ENCODE results near the gene KSR2.
"Not testable (repeated sequence)": the region's sequence is repeated elsewhere in the genome, so short reads cannot be mapped to it uniquely, and the experiment has no call there.

The KSR2 gene

DNA sequence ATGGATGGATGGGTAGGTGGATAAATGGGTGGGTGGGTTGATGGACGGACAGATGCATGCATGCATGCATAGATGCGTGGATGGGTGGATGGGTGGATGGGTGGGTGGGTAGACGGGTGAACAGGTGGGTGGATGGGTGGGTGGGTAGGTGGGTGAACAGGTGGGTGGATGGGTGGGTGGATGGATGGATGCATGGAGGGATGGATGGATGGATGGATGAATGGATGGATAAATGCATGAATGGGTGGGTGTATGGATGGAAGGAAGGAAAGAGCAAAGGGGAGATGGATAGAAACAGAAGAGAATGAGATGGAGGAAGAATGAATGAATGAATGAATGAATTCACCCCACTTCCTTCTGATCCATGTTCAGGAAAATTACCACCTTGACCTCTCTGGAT is 143.0 kb downstream of the KSR2 start:
- no peak overlapping the region for H3K27ac ChIP-seq (ENCODE audit: low read depth, low read length, severe bottlenecking)
- no peak overlapping the region for H3K4me3 ChIP-seq (ENCODE audit: extremely low read depth, insufficient read depth, low read length, poor library complexity, severe bottlenecking)
- no peaks in the 10 kb centered on the region for H3K36me3 ChIP-seq (ENCODE audit: control insufficient read depth, insufficient read depth, low read length)
- WGBS, 2 experiments (ENCODE audit: insufficient coverage in 2 of 2) = 94% methylated on average over 3 of the region's 3 CpGs; no CpG with 5 or more reads in 1 of the 2 experiments
- no peaks in the 10 kb centered on the region for H3K4me1 ChIP-seq (ENCODE audit: control insufficient read depth, insufficient read depth, low read length, poor library complexity, severe bottlenecking)
- peaks cover 12% of the 10 kb centered on the region for H3K9me3 ChIP-seq (ENCODE audit: control insufficient read depth, low read length)

DNA sequence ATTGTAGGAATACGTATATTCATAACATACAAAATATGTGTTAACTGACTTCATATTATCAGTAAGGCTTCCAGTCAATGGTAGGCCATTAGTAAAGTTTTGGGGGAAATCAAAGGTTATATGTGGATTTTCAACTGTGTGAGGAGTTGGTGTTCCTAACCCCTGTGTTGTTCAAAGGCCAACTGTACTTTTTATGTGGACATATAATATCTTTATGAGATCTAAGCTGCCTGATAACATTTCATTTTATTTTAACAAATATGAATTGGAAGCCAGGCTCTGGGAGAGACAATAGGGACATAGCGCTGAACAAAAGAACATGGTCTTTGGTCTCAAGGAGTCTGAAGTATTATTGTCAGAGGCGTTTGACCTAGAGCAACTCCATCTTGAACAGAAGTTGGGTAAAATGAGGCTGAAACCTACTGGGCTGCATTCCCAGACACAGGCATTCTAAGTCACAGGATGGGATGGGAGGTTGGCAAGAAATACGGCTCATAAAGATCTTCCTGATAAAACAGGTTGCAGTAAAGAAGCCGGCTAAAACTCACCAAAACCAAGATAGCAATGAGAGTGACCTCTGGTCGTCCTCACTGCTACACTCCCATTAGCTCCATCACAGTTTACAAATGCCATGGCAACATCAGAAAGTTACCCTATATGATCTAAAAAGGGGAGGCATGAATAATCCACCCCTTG is 147.2 kb downstream of the KSR2 start:
- H3K4me1 ChIP-seq (ENCODE audit: control insufficient read depth, insufficient read depth, low read length, poor library complexity, severe bottlenecking) = no peaks in the 10 kb centered on the region
- no peak overlapping the region for H3K27ac ChIP-seq (ENCODE audit: low read depth, low read length, severe bottlenecking)
- no peak overlapping the region for H3K4me3 ChIP-seq (ENCODE audit: extremely low read depth, insufficient read depth, low read length, poor library complexity, severe bottlenecking)
- WGBS, 2 experiments (ENCODE audit: insufficient coverage in 2 of 2) = 89 to 90% methylated on average over 3 of the region's 6 CpGs
- H3K36me3 ChIP-seq (ENCODE audit: control insufficient read depth, insufficient read depth, low read length) = no peaks in the 10 kb centered on the region
- no peaks in the 10 kb centered on the region for H3K9me3 ChIP-seq (ENCODE audit: control insufficient read depth, low read length)

DNA sequence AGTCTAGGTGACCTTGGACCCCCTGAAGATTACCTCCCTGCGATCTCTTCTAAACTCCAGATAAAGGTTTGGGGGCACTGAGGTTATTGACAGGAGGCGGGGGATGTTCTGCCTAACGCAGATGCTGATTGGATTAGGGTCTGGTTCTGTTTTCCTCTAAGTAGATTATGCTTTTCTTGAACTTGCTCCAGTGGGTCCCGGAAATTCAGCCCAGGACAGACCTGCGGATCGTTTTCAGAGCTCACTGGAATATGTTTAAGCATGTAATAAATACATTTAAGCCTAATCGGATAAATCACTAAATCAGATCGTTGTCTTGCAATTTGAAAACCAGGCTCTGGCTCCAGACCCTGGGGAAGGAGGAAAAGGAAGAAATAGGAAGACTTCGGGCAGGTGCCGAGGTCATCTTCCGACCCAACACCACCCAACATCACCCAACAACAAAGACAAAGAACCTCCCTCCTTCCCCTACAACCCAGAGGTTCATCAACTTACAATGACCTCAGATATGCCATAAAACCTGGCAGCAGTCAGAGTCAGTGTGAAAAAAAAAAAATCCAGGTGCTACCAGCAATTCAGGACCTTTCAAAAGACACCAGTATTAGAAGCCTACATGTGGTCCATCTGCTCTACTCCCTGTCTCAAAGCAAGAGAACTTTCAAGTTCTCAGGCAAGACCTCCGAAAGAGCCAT is 148.4 kb downstream of the KSR2 start:
- H3K9me3 ChIP-seq (ENCODE audit: control insufficient read depth, low read length) = no peaks in the 10 kb centered on the region
- no peaks in the 10 kb centered on the region for H3K36me3 ChIP-seq (ENCODE audit: control insufficient read depth, insufficient read depth, low read length)
- WGBS, 2 experiments (ENCODE audit: insufficient coverage in 2 of 2) = 92 to 100% methylated on average over 2 of the region's 12 CpGs
- H3K4me3 ChIP-seq (ENCODE audit: extremely low read depth, insufficient read depth, low read length, poor library complexity, severe bottlenecking) = no peak overlapping the region
- H3K27ac ChIP-seq (ENCODE audit: low read depth, low read length, severe bottlenecking) = no peak overlapping the region
- no peaks in the 10 kb centered on the region for H3K4me1 ChIP-seq (ENCODE audit: control insufficient read depth, insufficient read depth, low read length, poor library complexity, severe bottlenecking)

GRCh38 chr12:117819160-117819559 is 149.6 kb downstream of the KSR2 start:
- 66 to 100% methylated on average over 1 to 3 of the region's 4 CpGs for WGBS, 2 experiments (ENCODE audit: insufficient coverage in 2 of 2)
- no peaks in the 10 kb centered on the region for H3K4me1 ChIP-seq (ENCODE audit: control insufficient read depth, insufficient read depth, low read length, poor library complexity, severe bottlenecking)
- no peaks in the 10 kb centered on the region for H3K9me3 ChIP-seq (ENCODE audit: control insufficient read depth, low read length)
- H3K4me3 ChIP-seq (ENCODE audit: extremely low read depth, insufficient read depth, low read length, poor library complexity, severe bottlenecking) = no peak overlapping the region
- H3K27ac ChIP-seq (ENCODE audit: low read depth, low read length, severe bottlenecking) = no peak overlapping the region
- H3K36me3 ChIP-seq (ENCODE audit: control insufficient read depth, insufficient read depth, low read length) = no peaks in the 10 kb centered on the region

DNA sequence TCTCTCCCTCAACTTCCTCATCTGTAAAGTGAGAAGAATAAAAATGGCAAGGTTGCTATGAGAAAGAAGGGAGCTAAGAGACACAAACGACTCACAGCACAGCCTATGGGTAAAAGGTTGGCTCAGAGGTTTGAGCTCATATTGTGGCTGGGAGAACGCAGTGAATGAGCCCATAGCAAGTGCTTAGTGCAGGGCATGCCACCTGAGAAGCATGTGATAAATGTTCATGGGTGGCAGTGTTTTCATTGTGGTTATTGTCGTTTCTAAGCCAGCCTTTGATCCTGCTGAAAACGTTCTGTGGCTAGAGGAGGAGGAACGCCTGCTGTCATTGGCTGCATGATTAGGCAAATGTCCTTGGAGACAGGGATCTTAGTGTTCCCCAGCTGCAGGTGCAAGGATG is 150.4 kb downstream of the KSR2 start:
- 55 to 63% methylated on average over 3 to 5 of the region's 5 CpGs for WGBS, 2 experiments (ENCODE audit: insufficient coverage in 2 of 2)

GRCh38 chr12:117809509-117809908 is 159.3 kb downstream of the KSR2 start:
- WGBS, 2 experiments (ENCODE audit: insufficient coverage in 2 of 2) = no CpG with 5 or more reads among the region's 3 CpGs
- Histone ChIP-seq H3K4me3 (ENCODE audit: extremely low read depth, insufficient read depth, low read length, poor library complexity, severe bottlenecking) (no peak overlapping the region), H3K9me3 (ENCODE audit: control insufficient read depth, low read length) (no peaks in the 10 kb centered on the region), H3K27ac (ENCODE audit: low read depth, low read length, severe bottlenecking) (no peak overlapping the region), H3K36me3 (ENCODE audit: control insufficient read depth, insufficient read depth, low read length) (no peaks in the 10 kb centered on the region), H3K4me1 (ENCODE audit: control insufficient read depth, insufficient read depth, low read length, poor library complexity, severe bottlenecking) (no peaks in the 10 kb centered on the region)

More for the DNA sequence above, 150.4 kb downstream of the KSR2 start:
- Histone ChIP-seq H3K4me1 (ENCODE audit: control insufficient read depth, insufficient read depth, low read length, poor library complexity, severe bottlenecking) (no peaks in the 10 kb centered on the region), H3K9me3 (ENCODE audit: control insufficient read depth, low read length) (no peaks in the 10 kb centered on the region), H3K4me3 (ENCODE audit: extremely low read depth, insufficient read depth, low read length, poor library complexity, severe bottlenecking) (no peak overlapping the region), H3K27ac (ENCODE audit: low read depth, low read length, severe bottlenecking) (no peak overlapping the region), H3K36me3 (ENCODE audit: control insufficient read depth, insufficient read depth, low read length) (no peaks in the 10 kb centered on the region)

DNA sequence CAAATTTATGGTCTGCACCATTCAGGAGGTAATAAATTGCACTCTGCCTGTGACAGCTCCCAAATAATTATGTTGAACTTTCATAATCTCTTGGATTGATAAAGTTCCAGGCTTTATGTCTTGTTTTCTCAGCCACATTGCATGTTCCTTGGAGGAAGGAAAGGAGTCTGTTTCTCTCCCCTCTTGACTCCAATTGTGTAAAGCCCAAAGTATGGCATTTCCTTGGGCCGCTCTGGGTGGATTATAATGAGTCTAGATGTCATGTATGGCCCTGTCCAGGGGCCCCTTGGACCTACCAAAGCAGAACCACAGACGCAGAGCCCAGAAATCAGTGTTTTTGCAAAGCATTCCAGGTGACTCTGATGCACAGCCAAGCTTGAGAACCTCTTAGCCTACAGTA is 160.8 kb downstream of the KSR2 start:
- Histone ChIP-seq H3K4me1 (ENCODE audit: control insufficient read depth, insufficient read depth, low read length, poor library complexity, severe bottlenecking) (no peaks in the 10 kb centered on the region), H3K27ac (ENCODE audit: low read depth, low read length, severe bottlenecking) (no peak overlapping the region), H3K9me3 (ENCODE audit: control insufficient read depth, low read length) (no peaks in the 10 kb centered on the region), H3K4me3 (ENCODE audit: extremely low read depth, insufficient read depth, low read length, poor library complexity, severe bottlenecking) (no peak overlapping the region), H3K36me3 (ENCODE audit: control insufficient read depth, insufficient read depth, low read length) (no peaks in the 10 kb centered on the region)
- WGBS, 2 experiments (ENCODE audit: insufficient coverage in 2 of 2) = 50 to 100% methylated on average over 1 to 2 of the region's 2 CpGs

DNA sequence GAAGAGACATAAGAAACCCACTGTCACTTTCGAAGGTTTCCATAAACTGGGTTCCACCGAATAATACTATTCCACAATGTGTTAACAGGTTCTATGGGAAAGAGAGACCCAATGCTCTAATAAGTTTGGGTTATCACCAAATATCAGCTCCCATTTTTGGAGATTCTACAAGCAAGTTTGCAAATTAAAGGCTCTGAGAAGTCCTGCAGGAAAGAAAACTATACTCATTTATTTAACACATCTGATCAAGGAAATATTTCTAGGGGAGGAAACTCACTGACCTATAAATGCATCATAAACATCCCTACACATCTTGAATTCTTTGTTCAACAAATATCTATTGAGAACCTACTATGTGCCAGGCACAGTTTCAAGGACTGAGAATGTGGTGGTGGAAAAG is 161.4 kb downstream of the KSR2 start:
- H3K27ac ChIP-seq (ENCODE audit: low read depth, low read length, severe bottlenecking) = no peak overlapping the region
- WGBS, 2 experiments (ENCODE audit: insufficient coverage in 2 of 2) = no CpG with 5 or more reads among the region's 2 CpGs

GRCh38 chr12:117805865-117806264 is 162.9 kb downstream of the KSR2 start:
- no peaks in the 10 kb centered on the region for H3K9me3 ChIP-seq (ENCODE audit: control insufficient read depth, low read length)
- H3K4me3 ChIP-seq (ENCODE audit: extremely low read depth, insufficient read depth, low read length, poor library complexity, severe bottlenecking) = no peak overlapping the region
- WGBS, 2 experiments (ENCODE audit: insufficient coverage in 2 of 2) = 91% methylated on average over 6 to 7 of the region's 7 CpGs
- no peaks in the 10 kb centered on the region for H3K4me1 ChIP-seq (ENCODE audit: control insufficient read depth, insufficient read depth, low read length, poor library complexity, severe bottlenecking)
- H3K27ac ChIP-seq (ENCODE audit: low read depth, low read length, severe bottlenecking) = no peak overlapping the region
- no peaks in the 10 kb centered on the region for H3K36me3 ChIP-seq (ENCODE audit: control insufficient read depth, insufficient read depth, low read length)

More for the DNA sequence above, 161.4 kb downstream of the KSR2 start:
- no peaks in the 10 kb centered on the region for H3K9me3 ChIP-seq (ENCODE audit: control insufficient read depth, low read length)
- H3K4me1 ChIP-seq (ENCODE audit: control insufficient read depth, insufficient read depth, low read length, poor library complexity, severe bottlenecking) = no peaks in the 10 kb centered on the region
- H3K36me3 ChIP-seq (ENCODE audit: control insufficient read depth, insufficient read depth, low read length) = no peaks in the 10 kb centered on the region
- no peak overlapping the region for H3K4me3 ChIP-seq (ENCODE audit: extremely low read depth, insufficient read depth, low read length, poor library complexity, severe bottlenecking)

DNA sequence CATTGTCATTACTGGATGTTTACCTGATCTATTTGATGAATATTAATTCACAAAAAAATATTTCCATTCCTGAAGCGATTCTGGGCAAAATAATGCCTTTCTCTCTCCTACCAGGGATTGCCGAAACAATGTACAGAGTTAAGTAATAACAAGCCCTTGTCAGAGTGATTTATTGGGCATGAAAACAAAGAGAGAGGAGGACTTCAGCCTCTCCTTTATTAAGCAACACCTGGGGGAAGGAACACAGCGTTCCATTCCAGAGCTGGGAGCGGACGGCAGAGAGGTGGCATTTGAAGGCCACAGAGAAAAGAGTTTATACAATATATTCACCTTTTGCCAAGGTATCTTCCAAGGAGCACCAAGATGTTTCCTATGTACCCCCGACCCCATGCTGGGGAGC is 165.8 kb downstream of the KSR2 start:
- no peak overlapping the region for H3K4me3 ChIP-seq (ENCODE audit: extremely low read depth, insufficient read depth, low read length, poor library complexity, severe bottlenecking)

GRCh38 chr12:117800711-117801110 is 168.1 kb downstream of the KSR2 start:
- H3K36me3 ChIP-seq (ENCODE audit: control insufficient read depth, insufficient read depth, low read length); H3K27ac ChIP-seq (ENCODE audit: low read depth, low read length, severe bottlenecking); H3K4me3 ChIP-seq (ENCODE audit: extremely low read depth, insufficient read depth, low read length, poor library complexity, severe bottlenecking); H3K4me1 ChIP-seq (ENCODE audit: control insufficient read depth, insufficient read depth, low read length, poor library complexity, severe bottlenecking); H3K9me3 ChIP-seq (ENCODE audit: control insufficient read depth, low read length): not testable (repeated sequence)
- WGBS, 2 experiments (ENCODE audit: insufficient coverage in 2 of 2) = 93% methylated on average over 2 of the region's 6 CpGs; no CpG with 5 or more reads in 1 of the 2 experiments

More for the DNA sequence above, 165.8 kb downstream of the KSR2 start:
- Histone ChIP-seq H3K36me3 (ENCODE audit: control insufficient read depth, insufficient read depth, low read length) (no peaks in the 10 kb centered on the region), H3K27ac (ENCODE audit: low read depth, low read length, severe bottlenecking) (no peak overlapping the region), H3K4me1 (ENCODE audit: control insufficient read depth, insufficient read depth, low read length, poor library complexity, severe bottlenecking) (no peaks in the 10 kb centered on the region), H3K9me3 (ENCODE audit: control insufficient read depth, low read length) (no peaks in the 10 kb centered on the region)
- 80 to 91% methylated on average over 2 to 4 of the region's 6 CpGs for WGBS, 2 experiments (ENCODE audit: insufficient coverage in 2 of 2)
